Choroid plexus epithelial cell (primary cell): ENCODE measurements around the gene MEF2A.

ENCODE experiments used
- DNase-seq: peaks from one replicate; pipeline ENCODE4 v3.0.0-alpha.2; 2010; ENCODE audit warnings: low read depth
- H3K4me3 ChIP-seq: 2 replicates; pipeline ENCODE4 v1.5.1; 2011; ENCODE audit warnings: low read depth, mild to moderate bottlenecking, control low read depth, low read length, moderate library complexity
- TF ChIP-seq, protein P1 (sequence below): conservative IDR thresholded peaks from 2 replicates; pipeline ENCODE4 v1.5.1; 2011; ENCODE audit warnings: low read depth, mild to moderate bottlenecking, control low read depth, inconsistent platforms, low read length, moderate library complexity

The MEF2A gene

DNA sequence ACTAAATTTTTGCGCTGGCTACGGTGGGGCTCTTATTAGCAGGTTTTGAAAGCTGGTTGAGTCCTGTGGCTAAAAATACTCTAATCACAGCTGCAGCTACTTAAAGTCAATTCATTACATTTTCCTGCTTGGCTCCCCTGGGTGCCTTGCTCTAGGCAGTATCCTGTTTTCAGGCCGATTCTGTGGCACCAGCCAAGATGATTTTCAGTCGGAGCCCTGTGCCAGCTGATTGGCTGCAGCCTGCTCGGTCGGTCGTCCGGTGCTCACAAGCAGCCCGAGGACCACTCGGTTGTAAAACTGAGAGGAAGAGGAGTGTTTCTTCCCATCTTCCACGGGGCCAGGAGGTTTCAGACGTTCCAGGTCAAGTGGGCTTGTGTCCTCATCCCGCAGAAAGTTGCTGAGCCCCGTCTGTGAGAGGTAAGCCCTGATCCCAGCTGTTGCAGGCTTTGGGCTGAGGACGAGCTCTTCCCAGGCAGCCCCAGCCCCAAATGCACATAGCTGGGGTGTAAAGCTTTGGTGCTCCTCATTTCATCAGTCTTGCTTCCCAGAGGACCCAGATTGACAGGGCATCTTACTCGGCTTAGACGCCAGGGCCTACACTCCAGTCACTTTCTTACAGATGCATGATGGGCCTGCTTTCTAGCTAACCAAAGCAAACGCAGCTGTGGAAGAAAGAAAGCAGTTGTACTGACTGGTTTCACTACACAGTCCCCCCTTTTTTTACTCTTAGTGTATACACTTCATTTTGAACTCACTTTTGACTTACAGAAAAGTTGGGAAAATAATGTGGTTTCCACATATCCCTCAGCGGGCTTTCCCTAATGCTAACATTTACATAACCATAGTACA lies 151.6 kb downstream of the MEF2A start:
- no peak overlapping the region for H3K4me3 ChIP-seq
- no peak for DNase-seq
- TF ChIP-seq, protein P1, sequence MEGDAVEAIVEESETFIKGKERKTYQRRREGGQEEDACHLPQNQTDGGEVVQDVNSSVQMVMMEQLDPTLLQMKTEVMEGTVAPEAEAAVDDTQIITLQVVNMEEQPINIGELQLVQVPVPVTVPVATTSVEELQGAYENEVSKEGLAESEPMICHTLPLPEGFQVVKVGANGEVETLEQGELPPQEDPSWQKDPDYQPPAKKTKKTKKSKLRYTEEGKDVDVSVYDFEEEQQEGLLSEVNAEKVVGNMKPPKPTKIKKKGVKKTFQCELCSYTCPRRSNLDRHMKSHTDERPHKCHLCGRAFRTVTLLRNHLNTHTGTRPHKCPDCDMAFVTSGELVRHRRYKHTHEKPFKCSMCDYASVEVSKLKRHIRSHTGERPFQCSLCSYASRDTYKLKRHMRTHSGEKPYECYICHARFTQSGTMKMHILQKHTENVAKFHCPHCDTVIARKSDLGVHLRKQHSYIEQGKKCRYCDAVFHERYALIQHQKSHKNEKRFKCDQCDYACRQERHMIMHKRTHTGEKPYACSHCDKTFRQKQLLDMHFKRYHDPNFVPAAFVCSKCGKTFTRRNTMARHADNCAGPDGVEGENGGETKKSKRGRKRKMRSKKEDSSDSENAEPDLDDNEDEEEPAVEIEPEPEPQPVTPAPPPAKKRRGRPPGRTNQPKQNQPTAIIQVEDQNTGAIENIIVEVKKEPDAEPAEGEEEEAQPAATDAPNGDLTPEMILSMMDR, result no peak

DNA sequence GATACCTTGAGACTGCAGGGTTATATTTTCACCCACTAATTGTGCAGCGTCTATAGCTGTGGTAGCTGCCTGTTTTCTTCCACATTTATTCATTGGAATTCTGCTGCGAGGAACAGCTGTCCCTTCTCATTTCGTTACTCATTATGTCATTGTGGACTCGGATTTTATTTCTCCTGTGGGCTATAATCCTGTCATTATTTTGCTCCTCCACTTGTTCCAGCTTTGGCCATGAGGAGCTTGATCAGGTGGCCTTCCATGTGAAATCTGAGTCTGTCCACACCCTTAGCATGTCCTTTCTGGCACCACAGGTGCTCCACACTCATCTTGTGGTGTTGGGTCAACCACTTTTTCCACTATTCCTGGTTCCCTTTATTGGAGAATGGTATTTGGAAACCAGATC lies 152.6 kb downstream of the MEF2A start:
- no peak overlapping the region for H3K4me3 ChIP-seq
- DNase-seq, result no peak
- TF ChIP-seq, protein P1, result no peak

DNA sequence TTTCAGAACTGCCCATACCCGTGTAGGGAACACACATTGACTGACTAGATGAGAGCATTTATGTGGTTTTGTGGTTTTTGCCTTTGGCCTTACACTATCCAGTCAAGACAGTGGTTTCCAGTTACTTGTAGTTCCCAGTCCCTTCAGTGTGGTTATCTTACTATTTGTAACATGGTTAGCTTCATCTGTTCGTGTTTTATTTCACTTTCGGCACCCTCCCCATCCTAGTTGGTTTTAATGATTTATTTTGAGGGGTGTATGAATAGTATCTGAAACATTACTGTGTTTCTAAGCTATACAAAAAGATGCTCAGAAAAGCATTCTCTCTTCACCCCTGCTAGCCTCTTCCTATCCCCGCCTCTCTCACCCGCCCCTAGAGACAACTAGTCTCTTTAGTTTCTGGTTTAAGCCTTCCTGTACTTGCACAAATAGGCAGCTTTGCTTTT lies 153.3 kb downstream of the MEF2A start:
- peak; percentile 94 for DNase-seq
- H3K4me3 ChIP-seq, result no peak overlapping the region
- TF ChIP-seq, protein P1, result no peak

DNA sequence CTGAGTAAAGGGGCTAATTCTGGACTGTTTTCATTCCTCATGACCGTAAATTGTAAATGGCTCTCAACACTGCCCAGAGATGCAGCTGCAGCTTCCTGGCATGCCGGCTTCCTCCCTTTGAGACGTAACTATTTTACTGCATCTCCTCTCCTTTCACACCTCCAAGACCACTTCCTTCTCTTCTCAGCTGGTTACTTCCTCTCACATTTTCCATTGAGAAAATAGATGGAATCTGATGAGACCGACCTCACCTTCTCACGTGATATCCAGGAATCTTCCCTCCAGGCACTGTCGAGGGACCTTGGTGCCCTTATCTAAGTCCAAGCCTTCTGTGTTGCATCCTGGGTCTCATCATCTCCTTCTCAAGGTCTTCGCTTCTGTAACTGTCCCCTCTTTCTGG lies 154.7 kb downstream of the MEF2A start:
- TF ChIP-seq, protein P1, result no peak
- no peak overlapping the region for H3K4me3 ChIP-seq
- DNase-seq, result no peak

DNA sequence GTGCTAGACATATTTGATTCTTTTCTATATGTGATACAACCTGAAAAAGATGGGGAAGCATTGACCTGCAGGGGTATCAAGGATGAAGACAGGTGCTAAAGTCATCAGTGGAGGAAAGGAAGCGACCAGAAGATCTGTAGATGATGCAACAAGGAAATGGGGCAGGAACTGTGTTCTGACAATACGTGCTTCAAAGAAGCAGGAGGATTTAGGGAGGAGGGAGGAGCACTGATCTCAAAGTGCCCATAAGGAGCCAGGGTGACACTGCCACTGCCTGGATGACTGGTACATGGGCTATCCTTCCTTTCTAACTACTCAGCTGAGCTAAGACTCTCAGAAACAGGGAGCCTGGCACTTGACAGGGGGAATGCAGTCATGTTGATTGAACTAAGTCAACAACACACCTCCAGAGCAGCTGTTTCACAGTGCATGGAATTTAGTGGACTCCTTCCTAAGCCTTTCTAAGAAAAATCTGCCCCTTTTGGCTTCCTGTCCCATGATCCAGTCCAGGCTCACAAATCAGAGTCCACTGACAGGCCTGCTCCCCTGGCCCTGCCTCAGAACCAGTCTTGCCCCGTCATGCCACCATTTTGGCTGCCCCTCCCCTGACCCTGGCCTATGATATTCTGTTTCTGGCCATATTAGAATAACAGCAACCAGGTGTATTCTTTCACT lies 155.5 kb downstream of the MEF2A start:
- TF ChIP-seq, protein P1, result no peak
- no peak overlapping the region for H3K4me3 ChIP-seq
- no peak for DNase-seq

DNA sequence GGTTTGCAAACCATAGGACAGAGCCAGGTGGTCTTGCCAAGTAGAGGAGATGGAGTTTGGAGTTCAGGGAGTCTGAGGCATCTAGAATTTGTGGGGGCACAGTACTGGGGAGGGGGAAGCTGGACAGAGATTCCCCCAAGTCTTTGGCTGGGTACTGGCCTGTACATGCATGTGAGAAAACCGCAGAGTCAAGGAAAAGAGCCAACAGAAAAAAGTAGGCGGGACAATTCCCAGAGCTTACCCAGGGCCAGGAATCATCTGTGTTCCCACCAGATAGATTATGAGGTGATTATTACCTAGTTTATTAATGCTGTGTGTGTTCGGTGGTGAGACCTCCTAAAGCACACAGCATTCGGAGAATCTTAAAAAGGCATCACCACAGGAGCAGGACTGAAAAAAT lies 156.1 kb downstream of the MEF2A start:
- TF ChIP-seq, protein P1, result no peak
- no peak for DNase-seq
- H3K4me3 ChIP-seq, result no peak overlapping the region
